ENCODE data around the gene CCDC39.

The CCDC39 gene

GRCh38 chr3:180679178-180680096 lies at the start of gene CCDC39:
TSS of gene CCDC39 (minus strand) at chr3:180679489. CDS start at chr3:180679380, 109 bp downstream.
- peak; percentile 38 for DNase-seq

- no peak for DNase-seq
These were observed 40.7 kb upstream of the CCDC39 start for GRCh38 chr3:180720012-180720411.

GRCh38 chr3:180707896-180708295 lies 28.6 kb upstream of the CCDC39 start:
- DNase-seq = no peak

DNA sequence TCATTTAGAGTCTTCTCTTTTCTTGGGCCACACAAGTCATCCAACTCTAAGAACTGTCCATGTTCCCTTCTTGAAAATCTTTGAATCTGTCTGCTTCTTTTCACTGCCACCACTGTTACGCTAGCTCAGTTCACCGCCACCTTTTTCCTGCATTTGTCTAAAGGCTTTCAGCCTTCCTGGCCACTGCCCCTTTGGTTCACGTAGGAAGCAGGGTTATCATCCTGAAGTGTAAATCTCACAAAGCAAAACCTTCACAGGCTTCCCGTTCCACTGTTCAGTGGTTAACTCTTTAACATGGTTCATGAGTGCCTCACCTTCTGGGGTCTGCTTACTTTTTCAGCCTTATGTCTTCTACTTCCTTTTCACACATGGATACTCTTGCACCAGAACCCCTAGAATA lies 26.3 kb upstream of the CCDC39 start:
- no peak for DNase-seq

DNA sequence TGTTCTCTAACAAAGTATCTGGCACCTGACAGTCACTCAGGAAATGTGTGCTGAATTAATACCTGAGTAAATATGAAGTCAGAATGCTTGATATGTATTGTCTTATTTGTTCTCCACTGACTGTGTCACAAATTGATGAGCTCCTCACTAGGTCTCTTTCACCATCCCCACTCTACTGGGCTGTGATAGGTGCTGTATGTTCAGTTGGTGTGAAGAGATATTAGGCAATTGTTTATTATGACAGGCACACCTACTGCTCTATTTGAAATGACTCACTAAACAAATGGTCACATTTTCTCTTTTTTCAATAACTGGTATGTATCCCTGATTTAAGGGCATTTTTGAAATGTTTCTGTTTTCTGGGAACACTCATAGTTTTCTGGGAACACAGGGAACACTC lies 25.2 kb upstream of the CCDC39 start:
- DNase-seq = no peak

DNA sequence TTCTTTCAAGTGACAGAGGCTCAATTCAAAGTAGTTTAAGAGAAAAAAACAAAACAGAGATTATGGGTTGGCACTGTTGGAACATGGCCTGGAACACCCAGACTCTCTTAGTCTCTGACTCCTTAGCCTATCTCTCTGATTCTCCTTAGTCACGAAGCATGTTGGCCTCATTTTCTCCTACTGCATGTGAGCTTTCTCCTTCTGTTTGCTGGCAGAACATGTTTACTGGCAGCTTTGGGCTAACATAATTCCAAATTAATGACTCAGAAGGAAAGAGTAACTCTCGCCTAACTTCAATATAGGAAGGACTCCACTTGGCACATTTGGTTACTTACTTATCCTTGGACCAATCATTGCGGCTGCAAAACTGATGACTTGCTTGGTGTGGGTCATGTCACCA lies 21.7 kb upstream of the CCDC39 start:
- DNase-seq = no peak

DNA sequence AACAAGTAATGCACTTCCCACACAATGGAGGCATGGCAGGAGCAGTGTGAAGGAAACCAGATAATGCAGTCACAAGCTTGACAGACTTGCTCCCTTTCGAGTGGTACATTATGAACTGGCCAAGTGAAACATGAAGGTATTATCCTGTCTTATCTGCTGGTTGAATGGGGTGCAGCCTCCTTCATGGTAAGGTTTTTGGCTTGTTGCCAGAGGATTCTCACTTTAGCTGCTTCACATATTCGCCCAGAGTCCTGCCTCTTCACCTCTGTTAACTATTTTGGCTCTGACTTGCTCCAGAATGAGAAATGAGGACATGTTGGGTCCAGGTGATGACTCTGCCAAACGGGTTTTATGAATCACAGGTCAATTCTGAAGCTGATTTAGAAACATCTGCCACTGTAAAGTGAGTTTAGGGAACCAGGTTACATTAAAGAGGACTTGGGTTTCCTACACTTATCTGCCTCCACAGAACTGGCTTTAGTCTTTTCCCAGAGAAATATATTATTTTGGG lies 19.5 kb upstream of the CCDC39 start:
- DNase-seq = no peak

DNA sequence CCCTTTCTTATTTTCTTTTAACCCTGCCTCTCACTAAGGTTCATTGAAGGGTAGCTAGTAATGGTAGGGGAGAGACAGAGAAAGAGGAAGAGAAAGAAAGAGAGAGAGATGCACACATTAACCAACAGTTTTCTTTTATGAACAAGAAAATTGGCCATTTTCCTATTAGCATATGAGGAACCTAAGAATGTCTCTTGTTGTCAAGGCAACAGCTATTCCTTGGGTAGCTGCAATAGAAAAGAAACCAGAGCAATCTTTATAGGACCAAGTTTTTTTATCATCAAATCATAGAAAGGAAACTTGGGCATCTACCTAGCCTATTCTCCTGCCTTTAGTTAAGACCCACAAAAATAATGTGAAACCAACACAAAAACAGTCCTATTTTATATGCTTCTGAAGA lies 15.0 kb upstream of the CCDC39 start:
- no peak for DNase-seq

DNA sequence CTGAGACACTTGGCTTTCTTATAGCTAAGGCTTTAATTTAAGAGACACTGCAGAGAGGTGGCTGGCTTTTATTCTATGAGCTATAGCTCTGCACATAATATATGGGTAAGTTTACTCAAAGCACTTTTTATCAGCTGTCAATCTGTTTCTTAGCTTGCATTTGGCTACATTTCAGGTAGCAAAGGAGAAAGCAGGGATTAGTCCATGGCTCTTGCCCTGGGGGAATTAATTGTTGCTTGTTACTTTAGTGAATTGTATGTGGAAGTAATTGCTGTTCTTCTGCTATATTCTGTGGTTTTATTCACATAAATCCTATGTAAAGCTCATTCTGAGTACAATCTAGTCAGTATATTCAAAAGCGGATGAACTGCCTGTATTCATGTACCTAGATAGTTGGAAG lies 14.4 kb upstream of the CCDC39 start:
- no peak for DNase-seq

DNA sequence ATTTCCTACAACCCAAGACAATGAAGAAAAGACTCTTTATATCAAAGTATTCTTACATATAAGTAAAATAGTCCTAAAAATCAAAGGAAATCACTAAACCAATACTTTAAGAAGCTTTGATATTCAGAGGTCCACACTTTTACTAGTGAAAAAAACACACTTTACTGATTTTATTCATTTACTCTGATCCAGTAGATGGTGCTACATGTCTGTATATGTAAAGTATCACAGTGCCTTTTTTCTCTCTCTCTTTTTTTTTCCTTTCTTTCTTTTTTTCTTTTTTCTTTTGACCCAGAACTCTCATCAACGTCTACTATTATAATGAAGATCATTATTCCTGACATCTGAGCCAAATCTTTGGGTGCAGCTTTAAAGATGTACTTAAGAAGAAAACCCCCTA lies 10.8 kb upstream of the CCDC39 start:
- peak; percentile 4 for DNase-seq

GRCh38 chr3:180684807-180685206 lies 5.5 kb upstream of the CCDC39 start:
- no peak for DNase-seq

- DNase-seq = no peak
These were observed 4.5 kb upstream of the CCDC39 start for GRCh38 chr3:180683816-180684215.

GRCh38 chr3:180680097-180680430 lies 775 bp upstream of the CCDC39 start:
- peak; percentile 39 for DNase-seq

DNA sequence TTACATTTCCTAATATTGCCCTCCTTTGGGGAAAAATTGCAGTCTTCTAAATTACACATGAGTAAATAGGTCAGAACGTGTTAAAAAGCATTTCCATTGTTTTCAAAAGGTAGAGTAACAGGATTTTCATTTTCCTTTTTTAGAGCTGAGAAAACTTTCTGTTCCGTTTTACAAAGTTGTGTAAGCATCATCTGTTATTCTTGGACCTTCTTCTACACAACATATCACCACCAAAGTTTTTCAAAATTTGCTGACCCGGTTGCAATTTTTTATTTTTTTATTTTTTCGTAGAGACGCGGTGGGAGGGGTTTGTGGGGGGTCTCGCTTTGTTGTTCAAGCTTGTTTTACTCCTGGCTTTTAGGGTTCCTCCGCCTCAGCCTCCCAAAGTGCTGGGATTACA lies 1.1 kb downstream of the CCDC39 start:
- DNase-seq = no peak

GRCh38 chr3:180661444-180661843 lies 17.8 kb downstream of the CCDC39 start:
- DNase-seq = no peak

- no peak for DNase-seq
These were observed 22.2 kb downstream of the CCDC39 start for GRCh38 chr3:180657094-180657493.

- DNase-seq = no peak
These were observed 22.9 kb downstream of the CCDC39 start for GRCh38 chr3:180656406-180656805.

- no peak for DNase-seq
These were observed 33.0 kb downstream of the CCDC39 start for GRCh38 chr3:180646187-180646790.

DNA sequence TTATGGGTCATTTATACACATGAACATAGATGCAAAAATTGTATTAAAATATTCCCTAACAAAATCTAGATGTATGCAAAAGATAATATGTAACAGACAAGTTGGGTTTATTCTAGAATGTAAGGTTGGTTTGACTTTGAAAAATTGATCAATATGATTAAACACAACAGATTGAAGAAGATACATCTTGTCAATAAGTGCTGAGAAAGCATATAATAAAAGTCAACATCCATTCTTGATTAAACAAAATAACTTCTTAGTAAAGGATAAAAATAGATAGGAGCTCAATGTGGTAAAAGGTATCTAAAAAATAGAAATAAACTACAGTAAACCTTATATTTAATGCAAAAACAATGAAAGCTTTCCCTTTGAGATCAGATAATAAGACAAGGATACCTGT lies 38.3 kb downstream of the CCDC39 start:
- no peak for DNase-seq

GRCh38 chr3:180633722-180634121 lies 45.6 kb downstream of the CCDC39 start:
- DNase-seq = no peak

DNA sequence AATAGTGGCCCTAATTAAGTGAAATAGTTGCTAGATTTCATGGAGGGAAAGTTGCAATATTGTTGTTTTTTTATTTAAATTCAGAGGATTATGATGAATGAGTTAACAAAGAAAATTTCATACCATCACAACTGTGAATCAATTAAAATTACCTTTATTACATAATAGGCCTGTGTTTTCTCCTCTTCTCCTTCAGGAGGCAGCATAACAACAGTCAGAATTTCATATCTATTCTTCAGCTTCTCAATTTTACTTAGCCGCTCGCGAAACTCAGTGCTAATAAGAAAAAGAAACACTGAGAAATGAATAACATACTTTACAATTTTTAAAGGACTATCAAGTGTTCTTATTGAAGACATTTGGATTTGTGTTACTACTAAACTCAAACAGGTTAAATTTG lies 48.0 kb downstream of the CCDC39 start:
- DNase-seq = no peak

DNA sequence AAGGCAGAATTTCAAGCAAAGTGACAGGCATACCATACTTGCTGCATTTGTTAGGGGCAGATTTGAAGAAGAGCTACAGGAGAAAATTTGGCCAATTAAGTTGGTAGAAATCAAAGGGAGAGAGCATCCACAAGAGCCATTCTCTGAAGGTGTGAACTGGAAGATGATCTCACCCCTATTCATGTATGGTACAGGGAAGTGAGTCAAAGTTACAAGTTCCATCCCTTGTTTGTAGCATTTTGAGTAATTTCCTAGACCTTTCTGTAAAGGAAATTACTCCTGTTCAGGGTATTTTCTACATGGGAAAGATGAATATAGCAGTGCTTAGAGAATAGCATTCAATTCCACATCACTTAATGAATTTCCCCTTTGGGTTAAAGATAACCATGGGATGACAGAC lies 48.9 kb downstream of the CCDC39 start:
- DNase-seq = no peak

GRCh38 chr3:180626844-180627243 lies 52.4 kb downstream of the CCDC39 start:
- DNase-seq = no peak

DNA sequence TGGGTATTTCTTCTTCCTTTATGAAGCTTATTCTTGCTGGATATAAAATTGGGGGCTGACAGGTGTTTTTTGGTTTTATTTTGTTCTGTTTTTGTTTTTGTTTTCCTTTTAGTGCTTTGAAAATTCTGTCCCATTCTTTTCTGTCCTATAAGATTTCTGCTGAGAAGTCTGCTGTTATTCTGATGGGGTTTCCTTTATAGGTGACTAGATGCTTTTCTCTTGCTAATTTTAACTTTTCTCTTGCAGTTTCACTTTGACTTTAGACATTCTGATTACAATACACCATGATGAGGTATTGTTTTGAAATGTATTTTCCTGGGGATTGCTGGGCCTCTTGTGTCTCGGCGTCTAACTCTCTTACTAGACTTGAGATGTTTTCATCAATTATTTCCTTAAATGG lies 54.6 kb downstream of the CCDC39 start:
- no peak for DNase-seq

Data from NCI-H1694 treated with DMSO at 0.1 percent for 48 hours (cell line).